ENCODE data around the gene PRKAA2.

The PRKAA2 gene

DNA sequence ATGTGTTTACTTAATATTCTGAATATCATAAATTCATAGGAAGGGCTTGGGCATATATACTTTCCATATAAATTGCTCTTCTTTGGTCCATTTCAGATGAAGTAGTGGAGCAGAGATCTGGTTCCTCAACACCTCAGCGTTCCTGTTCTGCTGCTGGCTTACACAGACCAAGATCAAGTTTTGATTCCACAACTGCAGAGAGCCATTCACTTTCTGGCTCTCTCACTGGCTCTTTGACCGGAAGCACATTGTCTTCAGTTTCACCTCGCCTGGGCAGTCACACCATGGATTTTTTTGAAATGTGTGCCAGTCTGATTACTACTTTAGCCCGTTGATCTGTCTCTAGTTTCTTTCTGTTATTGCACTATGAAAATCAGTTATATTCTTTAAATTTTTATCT, 62.3 kb downstream of the PRKAA2 start:
- ChIA-PET CTCF (no interaction called here), POLR2A (ENCODE audit: low non-redundant PET) (no interaction called here)

DNA sequence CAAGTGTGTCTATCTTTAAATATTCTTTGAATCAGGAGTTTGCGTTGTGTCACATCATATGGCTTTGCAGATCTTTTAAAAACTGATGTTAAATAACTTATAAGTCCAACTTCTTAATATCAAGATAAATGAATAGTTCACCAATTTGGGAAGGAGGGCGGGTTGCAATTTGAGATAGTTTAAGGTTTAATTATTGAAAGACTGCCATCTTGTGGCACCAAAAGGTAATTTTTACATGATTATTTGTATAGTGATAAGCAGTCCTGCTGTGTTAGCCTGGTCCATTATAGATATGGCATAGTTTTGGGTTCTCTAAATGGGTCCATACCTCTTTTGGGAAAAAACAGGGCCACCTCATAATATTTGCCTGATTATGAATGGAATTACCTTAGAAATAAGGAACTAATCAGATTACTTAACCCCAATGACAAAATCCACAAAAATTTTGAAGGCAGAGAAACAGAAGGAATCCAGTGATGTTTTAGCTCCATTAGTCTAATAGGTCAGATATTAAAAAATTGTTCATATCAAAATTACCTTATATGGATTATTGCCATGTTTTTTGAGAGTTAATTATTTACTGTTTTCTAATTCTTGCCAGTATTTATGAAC, 64.3 kb downstream of the PRKAA2 start:
- TF ChIP-seq, protein P1, sequence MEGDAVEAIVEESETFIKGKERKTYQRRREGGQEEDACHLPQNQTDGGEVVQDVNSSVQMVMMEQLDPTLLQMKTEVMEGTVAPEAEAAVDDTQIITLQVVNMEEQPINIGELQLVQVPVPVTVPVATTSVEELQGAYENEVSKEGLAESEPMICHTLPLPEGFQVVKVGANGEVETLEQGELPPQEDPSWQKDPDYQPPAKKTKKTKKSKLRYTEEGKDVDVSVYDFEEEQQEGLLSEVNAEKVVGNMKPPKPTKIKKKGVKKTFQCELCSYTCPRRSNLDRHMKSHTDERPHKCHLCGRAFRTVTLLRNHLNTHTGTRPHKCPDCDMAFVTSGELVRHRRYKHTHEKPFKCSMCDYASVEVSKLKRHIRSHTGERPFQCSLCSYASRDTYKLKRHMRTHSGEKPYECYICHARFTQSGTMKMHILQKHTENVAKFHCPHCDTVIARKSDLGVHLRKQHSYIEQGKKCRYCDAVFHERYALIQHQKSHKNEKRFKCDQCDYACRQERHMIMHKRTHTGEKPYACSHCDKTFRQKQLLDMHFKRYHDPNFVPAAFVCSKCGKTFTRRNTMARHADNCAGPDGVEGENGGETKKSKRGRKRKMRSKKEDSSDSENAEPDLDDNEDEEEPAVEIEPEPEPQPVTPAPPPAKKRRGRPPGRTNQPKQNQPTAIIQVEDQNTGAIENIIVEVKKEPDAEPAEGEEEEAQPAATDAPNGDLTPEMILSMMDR (conservative IDR thresholded peaks at IDR 0.05; ENCODE audit: low read depth), result peak; percentile 59
- no peak overlapping the region for H3K27ac ChIP-seq
- peak; percentile 40 for DNase-seq (ENCODE audit: low spot score)
- POLR2A ChIA-PET (ENCODE audit: low non-redundant PET), result no interaction called here
- CTCF ChIA-PET, result interaction anchor here (0.6 kb wide), 2 partner anchors 438 to 1574 kb away, joined by 4 to 7 read pairs; no protein-coding TSS in a partner anchor

More for the DNA sequence above, 62.3 kb downstream of the PRKAA2 start:
- no peak overlapping the region for H3K27ac ChIP-seq
- TF ChIP-seq, protein P1 (conservative IDR thresholded peaks at IDR 0.05; ENCODE audit: low read depth), result no peak
- DNase-seq (ENCODE audit: low spot score), result no peak

DNA sequence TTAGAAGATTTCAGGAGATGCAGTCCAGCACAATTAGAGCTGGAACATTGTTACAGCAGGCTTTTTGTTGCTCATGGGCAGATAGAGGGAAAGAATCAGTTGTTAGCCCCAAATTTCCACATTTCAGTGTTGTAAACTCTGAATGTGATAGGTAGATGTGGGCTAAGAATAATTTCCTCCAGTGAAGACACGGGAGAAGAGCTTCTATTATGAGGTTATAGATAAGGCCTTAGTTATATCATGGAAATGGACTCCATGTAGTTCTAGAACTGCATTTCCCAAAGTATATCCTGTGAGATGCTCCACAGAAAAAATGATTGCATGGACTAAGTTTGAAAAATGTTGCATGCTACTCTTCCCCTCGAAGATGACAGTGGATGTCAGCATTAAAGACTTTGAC, 64.9 kb downstream of the PRKAA2 start:
- POLR2A ChIA-PET (ENCODE audit: low non-redundant PET), result no interaction called here
- H3K27ac ChIP-seq, result no peak overlapping the region
- CTCF ChIA-PET, result interaction anchor here (0.6 kb wide), 2 partner anchors 438 to 1573 kb away, joined by 4 to 7 read pairs; no protein-coding TSS in a partner anchor
- TF ChIP-seq, protein P1 (conservative IDR thresholded peaks at IDR 0.05; ENCODE audit: low read depth), result no peak
- DNase-seq (ENCODE audit: low spot score), result no peak

DNA sequence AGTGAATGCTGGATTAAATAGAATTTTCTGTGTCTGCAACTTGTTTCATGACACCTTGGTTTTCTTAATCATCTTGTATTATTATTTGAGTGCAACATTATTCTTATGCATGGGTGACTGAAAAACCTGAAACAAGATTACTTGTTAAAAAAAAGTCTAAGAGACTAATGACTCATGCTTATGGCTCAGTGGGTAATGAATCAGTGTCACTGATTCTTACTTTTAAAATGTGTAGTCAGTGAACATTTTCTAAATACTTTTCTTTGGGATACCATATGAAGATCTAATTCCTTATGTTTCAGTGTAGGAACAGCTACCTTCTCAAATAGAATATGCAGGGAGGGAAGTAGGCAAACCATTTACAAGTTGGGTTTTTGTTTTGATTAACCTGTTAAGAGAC, 65.5 kb downstream of the PRKAA2 start:
- TF ChIP-seq, protein P1 (conservative IDR thresholded peaks at IDR 0.05; ENCODE audit: low read depth), result no peak
- no peak overlapping the region for H3K27ac ChIP-seq
- POLR2A ChIA-PET (ENCODE audit: low non-redundant PET), result no interaction called here
- DNase-seq (ENCODE audit: low spot score), result peak; percentile 54
- CTCF ChIA-PET, result interaction anchor here (0.6 kb wide), 1 partner anchor 214 kb away, joined by 3 read pairs; no protein-coding TSS in a partner anchor

DNA sequence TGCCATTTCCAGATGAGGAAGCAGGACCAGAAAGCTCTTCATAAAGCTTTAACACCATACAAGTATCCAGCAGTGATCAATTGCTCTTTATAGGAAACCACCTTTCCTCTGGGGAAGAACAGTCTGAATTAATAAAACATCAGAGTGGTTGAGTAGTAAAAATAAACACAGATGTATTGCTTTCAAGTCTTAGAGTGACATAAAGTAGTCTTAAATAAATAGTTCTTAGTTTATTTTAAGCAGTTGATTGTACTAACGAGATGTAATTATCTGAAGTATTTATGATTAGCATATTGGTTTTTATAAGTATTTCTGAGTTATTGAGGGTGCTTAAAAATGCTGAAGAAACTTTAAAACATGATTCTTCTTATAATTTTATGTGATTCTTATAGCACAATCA, 67.0 kb downstream of the PRKAA2 start:
- TF ChIP-seq, protein P1 (conservative IDR thresholded peaks at IDR 0.05; ENCODE audit: low read depth), result no peak
- CTCF ChIA-PET, result no interaction called here
- no peak for DNase-seq (ENCODE audit: low spot score)
- POLR2A ChIA-PET (ENCODE audit: low non-redundant PET), result no interaction called here
- H3K27ac ChIP-seq, result no peak overlapping the region

DNA sequence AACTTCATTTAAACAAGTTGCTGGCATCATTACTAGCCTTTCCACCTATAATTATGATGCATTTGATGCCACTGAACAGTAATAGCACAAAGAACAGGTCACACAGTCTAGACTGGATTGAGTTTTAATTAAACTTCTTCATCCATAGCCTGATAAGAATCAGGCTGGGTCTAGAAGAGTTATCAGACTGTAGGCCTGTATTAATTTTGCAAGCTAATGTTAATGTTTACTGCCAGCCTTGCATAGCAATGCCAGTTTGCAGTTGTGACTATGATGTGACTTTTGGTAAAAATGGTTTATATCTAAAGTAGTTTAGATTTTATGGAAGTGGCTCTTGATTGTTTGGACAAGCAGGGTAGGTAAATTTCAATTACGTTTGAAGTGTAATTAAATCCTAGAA, 68.0 kb downstream of the PRKAA2 start:
- H3K27ac ChIP-seq, result no peak overlapping the region
- TF ChIP-seq, protein P1 (conservative IDR thresholded peaks at IDR 0.05; ENCODE audit: low read depth), result no peak
- POLR2A ChIA-PET (ENCODE audit: low non-redundant PET), result no interaction called here
- no peak for DNase-seq (ENCODE audit: low spot score)
- CTCF ChIA-PET, result no interaction called here
